Activated naive CD8-positive, alpha-beta T cell treated with anti-CD3 and anti-CD28 coated beads for 36 hours (primary cell): ENCODE measurements around the gene OR51F1. TPM values are rescaled to one million over a fixed set of nuclear protein-coding genes. Genes with fewer than 3 reads are reported as not detected.
"Not testable (repeated sequence)": the region's sequence is repeated elsewhere in the genome, so short reads cannot be mapped to it uniquely, and the experiment has no call there.

ENCODE experiments used
- DNase-seq: peaks from one replicate; pipeline ENCODE4 v3.0.0; 2021
- H3K27ac Mint-ChIP-seq: one replicate; pipeline ENCODE4 v1.8.0; 2022; ENCODE audit warnings: mild to moderate bottlenecking, moderate library complexity, mixed read lengths
- H3K27me3 Mint-ChIP-seq: one replicate; pipeline ENCODE4 v1.8.0; 2022; ENCODE audit warnings: mild to moderate bottlenecking, mixed read lengths
- H3K36me3 Mint-ChIP-seq: one replicate; pipeline ENCODE4 v1.8.0; 2021; ENCODE audit warnings: mild to moderate bottlenecking, mixed read lengths
- H3K4me1 Mint-ChIP-seq: one replicate; pipeline ENCODE4 v1.8.0; 2021; ENCODE audit warnings: mixed read lengths
- H3K4me3 Mint-ChIP-seq: one replicate; pipeline ENCODE4 v1.8.0; 2022; ENCODE audit warnings: mild to moderate bottlenecking, moderate library complexity, mixed read lengths
- H3K9me3 Mint-ChIP-seq: one replicate; pipeline ENCODE4 v1.8.0; 2022; ENCODE audit warnings: mixed read lengths
- total RNA-seq, 2 experiments: library from RNA; stranded (reverse); gene quantifications; one replicate each; pipeline ENCODE4 v1.2.3, GENCODE V29; 2021

The OR51F1 gene
- total RNA-seq, 2 experiments from 2014 or later, result not detected

DNA sequence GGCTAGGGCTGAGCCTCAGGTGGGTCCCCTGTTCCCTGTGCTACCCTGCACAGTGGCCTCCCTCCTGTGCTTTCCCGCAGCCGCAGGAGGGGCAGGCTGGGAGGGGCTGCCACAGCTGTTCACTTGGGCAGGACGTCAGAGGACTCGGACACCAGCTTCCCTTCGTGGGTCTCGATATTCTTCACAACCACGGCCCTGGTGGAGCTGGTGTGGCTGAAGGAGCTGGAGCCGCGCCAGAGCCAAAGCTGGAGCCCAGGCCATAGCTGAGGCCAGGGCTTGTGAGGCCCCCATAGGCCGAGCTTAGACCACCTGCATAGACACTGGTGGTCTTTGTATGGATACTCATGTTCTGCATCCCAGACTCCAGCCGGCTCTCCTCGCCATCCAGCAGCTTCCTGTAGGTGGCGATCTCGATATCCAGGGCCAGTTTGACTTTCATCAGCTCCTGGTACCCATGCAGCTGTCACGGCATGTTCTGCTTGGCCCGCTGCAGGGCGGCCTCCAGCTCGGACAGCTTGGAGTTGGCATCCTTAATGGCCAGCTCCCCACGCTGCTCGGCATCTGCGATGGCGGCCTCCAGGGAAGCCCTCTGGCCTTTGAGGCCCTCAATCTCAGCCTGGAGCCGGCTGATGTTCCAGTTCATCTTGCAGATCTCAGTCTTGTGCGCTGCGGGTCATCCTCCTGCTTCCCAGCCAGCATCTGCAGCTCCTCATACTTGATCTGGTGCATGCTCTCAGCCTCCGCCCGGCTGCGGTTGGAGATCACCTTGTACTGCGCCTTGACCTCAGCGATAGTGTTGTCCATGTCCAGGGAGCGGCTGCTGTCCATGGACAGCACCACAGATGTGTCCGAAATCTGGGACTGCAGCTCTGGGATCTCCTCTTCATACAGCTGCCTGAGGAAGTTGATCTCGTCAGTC is 46.9 kb downstream of the OR51F1 start:
- not testable (repeated sequence) for H3K4me1 Mint-ChIP-seq, DNase-seq, H3K27ac Mint-ChIP-seq, H3K27me3 Mint-ChIP-seq, H3K9me3 Mint-ChIP-seq, H3K36me3 Mint-ChIP-seq, H3K4me3 Mint-ChIP-seq

Other genes with a start within 250 kb of the OR51F1 start
- gene OR52M1, start 224.7 kb downstream of the OR51F1 start, total RNA-seq, result not detected
- not detected for gene OR52I2, start 188.2 kb downstream of the OR51F1 start, total RNA-seq
- gene OR52I1, start 175.9 kb downstream of the OR51F1 start, total RNA-seq, result not detected
- gene TRIM68, start 161.7 kb downstream of the OR51F1 start, total RNA-seq, result 10 to 100 TPM; 11.1 to 12.0 TPM
- gene OR51D1, start 132.5 kb downstream of the OR51F1 start, total RNA-seq, result not detected
- not detected for gene OR51E1, start 126.0 kb downstream of the OR51F1 start, total RNA-seq
- gene OR51E2, start 72.1 kb downstream of the OR51F1 start, total RNA-seq, result not detected
- gene MMP26, start 65.2 kb downstream of the OR51F1 start, total RNA-seq, result not detected
- gene OR52R1, start 34.4 kb upstream of the OR51F1 start, total RNA-seq, result not detected
- gene OR51F2, start 51.4 kb upstream of the OR51F1 start, total RNA-seq, result not detected
- gene OR51S1, start 79.3 kb upstream of the OR51F1 start, total RNA-seq, result not detected
- gene OR51T1, start 112.0 kb upstream of the OR51F1 start, total RNA-seq, result not detected
- gene OR51A7, start 133.8 kb upstream of the OR51F1 start, total RNA-seq, result not detected
- not detected for gene OR51G2, start 149.4 kb upstream of the OR51F1 start, total RNA-seq
- gene OR51G1, start 154.4 kb upstream of the OR51F1 start, total RNA-seq, result not detected
- not detected for gene OR51A4, start 177.7 kb upstream of the OR51F1 start, total RNA-seq
- not detected for gene OR51A2, start 185.8 kb upstream of the OR51F1 start, total RNA-seq
- not detected for gene OR51L1, start 224.9 kb upstream of the OR51F1 start, total RNA-seq